Thoracic aorta (tissue), 2 donors: ENCODE measurements around the gene WHAMM. TPM values are rescaled to one million over a fixed set of nuclear protein-coding genes. Genes with fewer than 3 reads are reported as not detected.

Source experiments
- ATAC-seq: fragments of 150-250 bp; one replicate; pipeline ENCODE4 v1.8.0; 2017; ENCODE audit warnings: low read depth; ENCODE audit not compliant: insufficient number of reproducible peaks, low FRiP score
- DNase-seq: peaks from one replicate; pipeline ENCODE4 v3.0.0-alpha.2; 2020; ENCODE audit warnings: low spot score
- H3K27ac ChIP-seq, 2 donors: fragments of 200-600 bp; sonication (generic); 1 replicate in 1 of 2; 2 replicates in 1 of 2; pipeline ENCODE4 v1.5.1; 2016; ENCODE audit warnings: mild to moderate bottlenecking in 2 of 2, moderate library complexity in 2 of 2
- H3K27me3 ChIP-seq: fragments of 200-600 bp; sonication (generic); replicated peaks from 2 replicates; pipeline ENCODE4 v1.6.0; 2016; ENCODE audit warnings: mild to moderate bottlenecking; ENCODE audit not compliant: insufficient read depth
- H3K36me3 ChIP-seq: fragments of 200-600 bp; sonication (generic); one replicate; pipeline ENCODE4 v1.5.1; 2016
- H3K4me1 ChIP-seq, 2 donors: fragments of 200-600 bp; sonication (generic); 1 replicate in 1 of 2; 2 replicates in 1 of 2; pipeline versions ENCODE4 v1.5.1 to v1.6.0; 2016; ENCODE audit warnings: low read depth in 2 of 2, mild to moderate bottlenecking in 1 of 2; ENCODE audit not compliant: control insufficient read depth in 1 of 2
- H3K4me3 ChIP-seq: fragments of 200-600 bp; sonication (generic); 2 replicates; pipeline ENCODE4 v1.5.1; 2016; ENCODE audit warnings: mild to moderate bottlenecking
- H3K9me3 ChIP-seq: fragments of 200-600 bp; sonication (generic); 2 replicates; pipeline ENCODE4 v1.5.1; 2016
- total RNA-seq, 2 donors: library from RNA; depleted of rRNA; stranded (reverse); fragments of >200 nt; gene quantifications; one replicate each; pipeline versions ENCODE4 v1.1.0 to v1.2.3, GENCODE V29; 2016
- TF ChIP-seq, protein P1 (sequence below): fragments of 200-600 bp; sonication (generic); IDR thresholded peaks from one replicate; pipeline ENCODE4 v1.5.1; 2019; ENCODE audit warnings: antibody characterized with exemption

Gene WHAMM
- total RNA-seq, 2 donors from 2014 or later: 8.1 to 9.9 TPM

DNA sequence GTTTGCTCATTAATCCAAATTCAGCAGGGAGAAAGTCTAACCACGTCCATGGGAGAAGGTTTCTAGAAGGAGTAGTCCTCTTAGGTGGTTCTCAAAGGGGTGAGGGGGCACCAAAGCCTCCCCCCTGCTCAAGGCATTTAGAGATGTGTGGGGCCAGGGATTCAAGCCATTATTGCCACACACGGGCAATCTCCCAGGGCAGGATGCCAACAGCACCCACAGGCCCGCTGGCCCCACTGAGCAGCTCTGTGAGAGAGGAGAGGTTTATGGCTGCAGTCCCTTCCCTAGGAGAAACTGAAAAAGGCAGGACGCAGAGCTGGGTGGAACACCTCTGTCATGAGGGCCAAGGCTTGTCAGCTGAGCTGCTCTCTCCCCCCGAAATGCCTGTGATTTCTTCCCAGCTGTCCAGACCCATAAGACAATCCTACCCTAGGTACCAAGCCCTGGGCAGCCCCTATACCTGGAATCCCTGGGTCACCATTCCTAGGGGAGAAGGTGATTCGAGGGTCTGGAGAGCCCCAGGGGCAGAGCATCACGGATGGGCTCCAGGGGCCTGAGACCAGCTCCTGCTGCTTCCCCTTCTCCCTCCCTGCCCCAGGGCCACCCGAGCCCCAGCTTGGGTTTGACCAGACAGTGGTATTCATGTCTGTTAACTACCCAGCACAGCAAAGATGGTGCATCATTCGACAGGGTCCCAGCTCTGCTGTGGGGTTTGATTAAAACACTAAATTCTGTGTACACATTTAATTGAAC lies 39.0 kb downstream of the WHAMM start:
- DNase-seq: no peak
- Histone ChIP-seq H3K9me3 (no peaks in the 10 kb centered on the region), H3K27ac (no peak overlapping the region), H3K36me3 (no peaks in the 10 kb centered on the region), H3K4me1 (peaks cover 0 to 8% of the 10 kb centered on the region in 2 donors), H3K27me3 (no peaks in the 10 kb centered on the region), H3K4me3 (no peak overlapping the region)
- TF ChIP-seq, protein P1, sequence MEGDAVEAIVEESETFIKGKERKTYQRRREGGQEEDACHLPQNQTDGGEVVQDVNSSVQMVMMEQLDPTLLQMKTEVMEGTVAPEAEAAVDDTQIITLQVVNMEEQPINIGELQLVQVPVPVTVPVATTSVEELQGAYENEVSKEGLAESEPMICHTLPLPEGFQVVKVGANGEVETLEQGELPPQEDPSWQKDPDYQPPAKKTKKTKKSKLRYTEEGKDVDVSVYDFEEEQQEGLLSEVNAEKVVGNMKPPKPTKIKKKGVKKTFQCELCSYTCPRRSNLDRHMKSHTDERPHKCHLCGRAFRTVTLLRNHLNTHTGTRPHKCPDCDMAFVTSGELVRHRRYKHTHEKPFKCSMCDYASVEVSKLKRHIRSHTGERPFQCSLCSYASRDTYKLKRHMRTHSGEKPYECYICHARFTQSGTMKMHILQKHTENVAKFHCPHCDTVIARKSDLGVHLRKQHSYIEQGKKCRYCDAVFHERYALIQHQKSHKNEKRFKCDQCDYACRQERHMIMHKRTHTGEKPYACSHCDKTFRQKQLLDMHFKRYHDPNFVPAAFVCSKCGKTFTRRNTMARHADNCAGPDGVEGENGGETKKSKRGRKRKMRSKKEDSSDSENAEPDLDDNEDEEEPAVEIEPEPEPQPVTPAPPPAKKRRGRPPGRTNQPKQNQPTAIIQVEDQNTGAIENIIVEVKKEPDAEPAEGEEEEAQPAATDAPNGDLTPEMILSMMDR: no peak
- no peak for ATAC-seq

DNA sequence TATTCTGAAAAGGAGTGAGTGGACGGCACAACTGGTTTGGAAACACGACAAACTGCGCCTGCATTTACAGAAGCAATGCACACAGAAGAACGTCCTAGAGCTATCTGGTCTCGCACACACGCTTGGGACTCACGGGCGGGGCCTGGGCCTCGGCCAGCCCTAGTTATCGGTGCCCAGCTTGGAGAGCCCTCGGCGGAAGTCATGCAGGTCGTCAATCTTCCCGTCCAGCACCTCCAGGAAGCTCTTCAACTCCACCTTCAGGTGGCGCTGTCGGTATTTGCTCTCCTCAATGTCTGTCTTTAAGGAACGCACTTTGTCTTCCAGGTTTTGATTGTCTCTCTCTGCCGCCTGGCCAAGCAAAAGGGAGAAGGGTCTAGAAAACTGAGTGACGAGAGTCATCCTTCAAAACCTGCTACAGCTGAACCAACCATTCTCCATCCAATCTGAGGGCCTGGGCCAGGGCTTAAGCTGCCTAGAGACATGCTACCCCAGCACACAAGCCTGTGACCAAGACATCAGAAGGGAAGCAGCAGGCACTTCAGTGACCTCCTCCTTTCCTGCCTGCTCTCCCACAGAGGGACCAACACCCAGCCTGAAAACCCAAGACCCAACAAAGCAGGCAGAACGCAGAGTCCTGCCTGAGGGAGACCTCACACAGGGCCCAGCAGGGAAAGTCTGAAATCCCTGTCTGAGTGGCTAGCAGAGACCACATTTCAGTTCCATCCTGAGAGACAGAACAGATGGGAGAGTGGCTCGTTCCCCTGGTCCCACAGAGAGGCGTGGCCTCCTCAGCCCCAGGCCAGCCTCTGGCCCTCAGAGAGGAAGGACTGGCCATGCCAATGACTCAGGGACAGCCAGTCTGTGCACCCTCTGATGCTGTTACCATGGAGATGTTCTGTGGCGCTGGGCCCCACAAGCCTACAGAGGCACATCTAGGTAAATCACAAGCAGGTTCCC lies 40.4 kb downstream of the WHAMM start:
- H3K4me1 ChIP-seq: peaks cover 0 to 8% of the 10 kb centered on the region in 2 donors
- DNase-seq: no peak
- H3K27me3 ChIP-seq: no peaks in the 10 kb centered on the region
- no peaks in the 10 kb centered on the region for H3K9me3 ChIP-seq
- H3K27ac ChIP-seq: no peak overlapping the region
- peak; percentile 7 for ATAC-seq
- H3K36me3 ChIP-seq: no peaks in the 10 kb centered on the region
- TF ChIP-seq, protein P1: peak; percentile 39
- H3K4me3 ChIP-seq: peak overlapping the region; percentile 39

DNA sequence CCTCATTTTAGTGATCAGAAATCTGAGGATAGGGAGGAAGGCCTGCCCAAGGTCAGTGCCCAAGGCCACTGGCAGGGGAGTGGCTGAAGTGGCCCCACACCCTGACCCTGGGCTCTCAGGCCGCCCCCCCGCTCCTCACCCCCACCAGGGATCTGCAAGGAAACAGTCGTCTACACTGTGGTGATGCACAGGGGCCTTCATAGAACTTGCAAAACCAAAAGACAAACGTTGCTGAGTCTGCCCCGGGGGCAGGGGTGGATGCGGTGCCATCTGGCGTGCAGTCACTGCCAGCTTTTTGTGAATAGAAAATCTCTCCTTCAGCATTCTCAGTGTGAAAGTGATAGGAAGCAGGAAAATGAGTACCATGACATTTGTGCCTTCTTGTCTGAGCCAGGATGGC lies 41.3 kb downstream of the WHAMM start:
- TF ChIP-seq, protein P1: no peak
- Histone ChIP-seq H3K27ac (no peak overlapping the region), H3K27me3 (no peaks in the 10 kb centered on the region), H3K4me3 (no peak overlapping the region), H3K9me3 (no peaks in the 10 kb centered on the region), H3K36me3 (no peaks in the 10 kb centered on the region), H3K4me1 (peaks cover 0 to 8% of the 10 kb centered on the region in 2 donors)
- DNase-seq (no peak), ATAC-seq (no peak)

DNA sequence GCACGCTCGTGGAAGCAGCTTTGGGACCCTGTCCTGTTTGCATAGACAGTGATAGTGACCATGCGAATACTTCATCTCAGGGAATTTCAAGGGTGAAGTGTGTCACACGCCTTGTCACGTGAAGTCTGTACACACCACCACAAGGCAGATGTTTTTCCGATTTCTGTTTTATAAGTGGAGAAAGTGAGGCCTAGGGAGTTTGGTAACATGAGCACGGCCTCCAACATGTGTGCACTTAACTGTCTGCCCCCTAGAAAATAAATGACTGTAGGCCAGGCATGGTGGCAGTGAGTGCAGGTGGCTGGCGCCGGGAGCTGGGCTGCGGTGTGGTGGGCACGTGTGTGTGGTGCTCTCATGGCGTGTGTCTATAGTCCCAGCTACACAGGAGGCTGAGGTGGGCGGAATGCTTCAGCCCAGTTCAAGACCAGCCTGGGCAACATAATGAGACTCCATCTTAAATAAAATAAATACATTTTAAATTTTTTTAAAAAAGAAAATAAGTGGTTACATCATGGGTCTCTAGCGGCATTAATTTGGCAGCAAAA lies 42.0 kb downstream of the WHAMM start:
- Histone ChIP-seq H3K4me1 (peaks cover 0 to 8% of the 10 kb centered on the region in 2 donors), H3K4me3 (no peak overlapping the region), H3K9me3 (no peaks in the 10 kb centered on the region), H3K36me3 (no peaks in the 10 kb centered on the region), H3K27me3 (no peaks in the 10 kb centered on the region), H3K27ac (no peak overlapping the region)
- TF ChIP-seq, protein P1: no peak
- ATAC-seq (no peak), DNase-seq (no peak)
